ENCODE results near the gene MYO7A.

The MYO7A gene

GRCh38 chr11:77201991-77202841 lies 74.2 kb downstream of the MYO7A start:
- no peak for DNase-seq (ENCODE audit: low spot score)

- DNase-seq (ENCODE audit: low spot score), result no peak
Observed at GRCh38 chr11:77202941-77203900, 75.2 kb downstream of the MYO7A start.

GRCh38 chr11:77203901-77204753 lies 76.1 kb downstream of the MYO7A start:
- DNase-seq (ENCODE audit: low spot score), result no peak

DNA sequence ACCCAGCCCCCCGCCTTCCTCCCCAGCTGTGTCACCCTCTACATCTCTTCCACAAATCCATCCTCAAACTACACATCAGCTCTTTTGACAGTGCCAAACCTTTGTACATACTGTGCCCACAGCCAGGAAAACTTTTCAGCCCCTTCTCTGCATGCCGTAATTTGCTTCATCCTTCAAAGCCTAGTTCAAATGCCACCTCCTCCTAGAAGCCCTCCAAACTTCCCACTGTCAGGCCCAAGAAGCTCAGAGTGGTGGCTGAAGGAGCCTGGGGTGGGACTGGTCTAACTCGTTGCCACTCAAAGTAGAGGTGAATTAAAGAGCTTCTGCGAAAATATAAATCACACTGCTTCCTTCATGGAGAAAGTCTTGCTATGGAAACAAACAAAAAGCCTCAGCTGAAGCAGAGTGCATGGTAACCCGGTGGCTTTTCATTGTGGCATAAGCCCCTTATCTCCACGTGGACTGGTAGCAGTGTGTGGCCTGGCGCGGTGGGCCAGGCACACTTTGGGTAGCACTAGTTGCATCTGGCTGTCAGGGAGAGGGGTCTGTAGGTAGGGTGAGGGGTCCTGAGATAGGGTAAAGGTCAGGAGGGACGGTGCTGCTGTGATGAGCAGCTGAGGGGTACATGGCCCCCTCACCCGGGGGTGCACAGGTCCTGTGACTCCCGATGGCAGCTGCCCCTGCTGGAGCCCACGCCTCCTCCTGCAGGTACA lies 76.9 kb downstream of the MYO7A start:
- no peak for DNase-seq (ENCODE audit: low spot score)

DNA sequence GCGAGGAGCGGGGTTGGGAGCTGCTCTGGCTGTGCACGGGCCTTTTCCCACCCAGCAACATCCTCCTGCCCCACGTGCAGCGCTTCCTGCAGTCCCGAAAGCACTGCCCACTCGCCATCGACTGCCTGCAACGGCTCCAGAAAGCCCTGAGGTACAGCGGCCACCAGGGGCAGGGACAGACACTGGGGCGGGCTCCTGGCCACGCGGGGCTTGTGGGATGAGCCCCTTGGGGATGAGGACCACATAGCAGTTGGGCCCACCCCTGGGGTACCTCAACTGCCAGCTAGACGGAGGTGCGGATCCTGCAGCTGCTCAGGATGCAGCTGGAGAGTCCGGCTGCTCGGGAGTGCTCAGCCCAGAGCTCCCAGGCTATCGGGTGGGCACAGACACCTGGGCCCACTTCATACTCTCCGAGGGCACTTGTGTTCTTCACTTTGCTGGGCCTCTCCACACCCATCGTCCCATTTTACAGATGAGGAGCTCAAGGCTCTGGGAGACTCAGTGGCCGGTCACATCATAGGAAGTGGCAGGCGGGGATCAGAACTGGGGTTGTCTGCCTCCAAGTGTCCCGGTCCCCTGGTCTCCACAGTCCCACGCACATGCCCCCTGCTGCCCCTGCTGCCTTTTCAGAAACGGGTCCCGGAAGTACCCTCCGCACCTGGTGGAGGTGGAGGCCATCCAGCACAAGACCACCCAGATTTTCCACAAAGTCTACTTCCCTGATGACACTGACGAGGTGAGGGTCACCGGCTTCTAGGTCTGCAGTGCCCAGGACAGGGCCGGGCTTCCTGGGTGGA lies 77.6 kb downstream of the MYO7A start:
- no peak for DNase-seq (ENCODE audit: low spot score)

DNA sequence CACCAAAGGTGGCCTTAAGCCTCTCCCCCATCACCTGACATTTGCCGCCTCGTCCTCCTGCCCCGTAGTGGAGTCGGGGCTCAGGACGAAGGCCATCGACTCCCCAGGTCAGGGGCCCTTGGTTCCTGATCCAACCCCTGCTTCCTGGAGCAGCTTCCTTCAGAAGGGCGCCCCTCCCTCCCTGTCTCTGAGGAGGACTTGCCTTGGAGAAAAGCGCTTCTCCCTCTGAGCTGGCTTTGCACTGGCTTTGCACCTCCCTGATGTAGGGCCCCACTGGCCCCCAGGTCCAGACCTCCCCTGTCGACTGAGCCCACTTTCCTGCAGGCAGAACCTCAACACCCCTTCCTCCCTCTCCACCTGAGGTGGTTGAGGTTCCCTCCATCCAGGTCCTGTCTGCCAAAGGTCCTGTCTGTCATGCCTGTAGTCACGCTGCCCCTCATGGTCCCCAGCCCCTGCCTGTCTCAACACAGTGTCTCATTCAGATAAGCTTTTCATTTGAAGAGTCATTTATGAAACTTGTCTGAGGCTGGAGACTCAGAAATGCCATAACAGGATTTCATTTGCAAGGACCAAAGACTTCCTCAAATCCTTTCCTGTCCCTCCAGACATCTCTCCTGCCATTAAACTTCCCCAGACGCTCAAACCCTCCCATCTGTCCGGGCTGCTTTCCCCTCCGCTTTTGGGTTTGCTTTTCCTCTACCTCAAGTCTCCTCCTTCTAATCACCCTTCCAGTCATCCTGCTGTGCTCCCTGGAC lies 78.4 kb downstream of the MYO7A start:
- DNase-seq (ENCODE audit: low spot score), result no peak

DNA sequence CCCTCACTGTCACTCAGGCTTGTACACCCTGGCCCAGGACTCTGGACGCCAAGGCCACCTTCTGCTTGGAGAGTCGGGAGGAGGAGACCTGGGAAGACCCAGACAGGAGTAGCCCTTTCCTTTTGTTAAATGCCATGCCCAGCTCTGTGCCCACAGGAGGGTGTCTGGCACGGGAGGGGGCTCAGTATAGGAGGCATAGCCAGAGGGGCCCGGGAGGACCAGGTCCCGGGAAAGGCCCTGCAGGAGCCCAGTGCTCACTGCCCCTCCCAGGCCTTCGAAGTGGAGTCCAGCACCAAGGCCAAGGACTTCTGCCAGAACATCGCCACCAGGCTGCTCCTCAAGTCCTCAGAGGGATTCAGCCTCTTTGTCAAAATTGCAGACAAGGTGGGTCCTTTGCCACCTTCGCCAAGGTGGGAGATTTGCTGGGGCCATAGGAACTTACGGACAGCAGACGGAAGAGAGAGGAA lies 79.0 kb downstream of the MYO7A start:
- no peak for DNase-seq (ENCODE audit: low spot score)

- no peak for DNase-seq (ENCODE audit: low spot score)
Observed at GRCh38 chr11:77207618-77208313, 79.7 kb downstream of the MYO7A start.

DNA sequence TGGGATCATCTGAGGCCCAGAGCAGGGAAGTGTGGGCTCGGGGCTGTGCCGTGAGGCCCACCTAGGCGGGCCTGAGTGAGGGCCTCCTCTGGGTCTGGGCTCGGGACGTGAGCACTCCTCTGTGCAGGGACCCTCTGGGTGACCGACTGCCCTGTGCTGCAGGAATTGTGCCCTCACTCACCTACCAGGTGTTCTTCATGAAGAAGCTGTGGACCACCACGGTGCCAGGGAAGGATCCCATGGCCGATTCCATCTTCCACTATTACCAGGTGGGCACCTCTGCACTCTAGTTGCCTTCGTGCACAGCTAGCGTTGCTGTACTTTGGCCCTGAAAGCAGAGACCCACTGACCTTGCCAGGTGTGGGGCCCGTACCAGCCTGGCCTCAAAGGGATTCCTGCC lies 80.5 kb downstream of the MYO7A start:
- DNase-seq (ENCODE audit: low spot score), result no peak

GRCh38 chr11:77209663-77210062 lies 81.6 kb downstream of the MYO7A start:
- DNase-seq (ENCODE audit: low spot score), result no peak

- no peak for DNase-seq (ENCODE audit: low spot score)
Observed at GRCh38 chr11:77211040-77211451, 83.0 kb downstream of the MYO7A start.

- DNase-seq (ENCODE audit: low spot score), result no peak
Observed at GRCh38 chr11:77211594-77212251, 83.7 kb downstream of the MYO7A start.

DNA sequence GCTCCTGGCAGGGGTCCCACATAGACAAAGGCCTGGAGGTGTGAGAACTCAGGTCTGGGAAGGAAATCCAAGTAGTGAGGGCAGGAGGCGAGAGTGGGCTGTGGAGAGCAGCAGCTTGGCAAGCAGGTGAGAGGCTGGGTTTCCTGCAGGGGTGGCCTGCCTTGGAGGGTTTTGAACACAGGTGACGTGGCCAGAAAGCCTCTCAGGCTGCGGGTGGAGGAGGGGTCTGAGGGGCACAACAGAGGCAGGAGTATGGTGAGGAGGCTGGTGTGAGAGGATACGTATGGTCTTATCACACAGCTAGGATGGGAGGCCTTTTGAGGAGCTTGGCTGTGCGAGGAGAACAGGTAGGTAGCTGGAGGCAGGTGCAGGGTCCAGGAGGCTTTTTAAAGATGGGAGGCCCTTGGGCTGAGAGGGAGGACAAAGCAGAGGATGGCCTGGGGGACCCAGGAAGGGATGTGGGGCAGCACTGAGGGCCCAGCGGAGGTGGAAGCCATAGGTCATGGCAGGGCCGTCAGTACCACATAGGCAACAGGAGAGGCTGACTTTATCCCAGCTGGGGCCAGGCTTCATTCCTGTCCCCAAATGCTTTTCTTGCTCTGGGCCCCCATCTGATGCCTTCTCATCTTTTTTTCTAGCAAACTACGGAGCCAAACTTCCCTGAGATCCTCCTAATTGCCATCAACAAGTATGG lies 84.4 kb downstream of the MYO7A start:
- DNase-seq (ENCODE audit: low spot score), result no peak

GRCh38 chr11:77213029-77213579 lies 85.1 kb downstream of the MYO7A start:
- no peak for DNase-seq (ENCODE audit: low spot score)

DNA sequence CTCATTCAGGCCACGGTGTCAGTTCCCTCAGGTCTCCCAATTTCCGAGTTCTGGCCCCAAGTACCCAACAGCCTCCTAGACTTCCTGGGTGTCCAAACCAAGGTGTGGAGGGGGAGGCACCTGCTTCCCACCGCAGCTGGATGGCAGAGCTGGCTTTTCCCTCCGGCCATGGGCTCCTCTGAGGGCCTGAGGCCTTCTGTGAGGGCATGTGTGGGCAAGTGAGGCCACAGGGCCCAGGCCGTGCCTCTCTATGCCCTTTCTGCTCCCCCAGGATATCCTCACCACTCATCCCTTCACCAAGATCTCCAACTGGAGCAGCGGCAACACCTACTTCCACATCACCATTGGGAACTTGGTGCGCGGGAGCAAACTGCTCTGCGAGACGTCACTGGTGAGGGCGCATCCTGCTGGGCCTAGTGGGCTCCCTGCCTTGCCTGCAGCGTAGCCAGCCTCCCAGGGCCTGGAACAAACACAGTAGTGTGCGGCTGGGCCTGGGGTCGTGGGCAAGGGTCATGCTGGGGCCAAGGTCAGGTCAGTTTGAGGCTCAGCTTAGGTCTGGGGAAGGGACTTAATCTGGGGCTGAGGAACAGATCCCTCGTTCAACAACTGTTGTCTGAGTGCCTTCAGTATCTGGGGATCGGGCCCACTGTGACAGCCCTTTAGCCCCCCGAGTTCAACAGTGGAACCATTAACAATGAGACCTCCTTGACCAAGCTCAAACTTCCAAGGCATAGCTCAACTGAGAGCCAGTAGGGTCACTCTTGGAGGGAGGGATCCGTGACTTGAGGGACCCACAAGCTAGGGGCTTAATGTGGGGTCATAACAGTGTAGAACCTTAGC lies 85.8 kb downstream of the MYO7A start:
- no peak for DNase-seq (ENCODE audit: low spot score)

- DNase-seq (ENCODE audit: low spot score), result no peak
Observed at GRCh38 chr11:77214557-77214956, 86.5 kb downstream of the MYO7A start.

DNA sequence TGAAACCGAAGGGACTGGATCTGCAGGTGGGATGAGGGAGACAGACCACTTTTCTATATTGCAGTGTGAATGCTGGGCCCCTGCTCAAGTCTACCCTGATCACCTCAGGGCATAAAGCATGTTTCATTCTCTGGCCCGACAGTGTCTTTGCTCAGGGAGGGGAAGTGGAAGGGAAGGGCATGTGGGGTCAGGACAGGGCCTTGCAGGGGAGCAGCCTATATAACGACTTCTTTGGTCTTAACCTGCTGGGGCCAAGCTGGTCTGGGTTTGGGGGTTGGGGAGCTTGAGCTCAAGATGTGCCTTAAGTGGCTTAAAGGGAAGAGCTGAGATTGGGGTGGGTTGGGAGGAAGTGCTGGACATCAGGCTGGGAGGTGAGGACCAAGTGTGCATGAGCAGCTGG lies 87.1 kb downstream of the MYO7A start:
- no peak for DNase-seq (ENCODE audit: low spot score)

Measured in CD4-positive, alpha-beta T cell treated with Interleukin-6 at 100 ng/mL for 8 hours (primary cell).